Spleen (tissue), 11 donors: ENCODE results near the gene ERMN. TPM values are rescaled to one million over a fixed set of nuclear protein-coding genes. Genes with fewer than 3 reads are reported as not detected.
A peak's percentile ranks its signal among the peaks of the same experiment; 100 is the strongest.

Experiments used
- DNase-seq: peaks from one replicate; pipeline ENCODE4 v3.0.0-alpha.2; 2020
- H3K27ac ChIP-seq, 8 donors: fragments of 200-600 bp; sonication (generic) in 7 of 8; 1 replicate in 4 of 8; 2 replicates in 4 of 8; pipeline versions ENCODE4 v1.5.0 to v1.8.0; 2016 to 2021; ENCODE audit warnings: inconsistent platforms in 4 of 8, mild to moderate bottlenecking in 4 of 8, moderate library complexity in 1 of 8
- H3K27me3 ChIP-seq, 7 donors: fragments of 200-600 bp; sonication (generic) in 6 of 7; replicated peaks in 1 of 7; 1 replicate in 4 of 7; 2 replicates in 3 of 7; pipeline versions ENCODE4 v1.5.0 to v1.8.0; 2016 to 2021; ENCODE audit warnings: inconsistent platforms in 3 of 7, mild to moderate bottlenecking in 1 of 7
- H3K36me3 ChIP-seq, 6 donors: fragments of 200-600 bp; sonication (generic) in 5 of 6; 1 replicate in 4 of 6; 2 replicates in 2 of 6; pipeline versions ENCODE4 v1.5.0 to v1.8.0; 2016 to 2021; ENCODE audit warnings: inconsistent platforms in 2 of 6
- H3K4me1 ChIP-seq, 6 donors: fragments of 200-600 bp; sonication (generic) in 5 of 6; 1 replicate in 3 of 6; 2 replicates in 3 of 6; pipeline versions ENCODE4 v1.5.0 to v1.8.0; 2016 to 2021; ENCODE audit warnings: inconsistent platforms in 3 of 6
- H3K4me3 ChIP-seq, 8 donors: fragments of 200-600 bp; sonication (generic) in 7 of 8; 1 replicate in 4 of 8; 2 replicates in 4 of 8; pipeline versions ENCODE4 v1.5.0 to v1.8.0; 2016 to 2021; ENCODE audit warnings: inconsistent platforms in 4 of 8, mild to moderate bottlenecking in 4 of 8, moderate library complexity in 2 of 8
- H3K9me3 ChIP-seq, 8 donors: fragments of 200-600 bp; sonication (generic) in 7 of 8; 1 replicate in 4 of 8; 2 replicates in 4 of 8; pipeline versions ENCODE4 v1.5.0 to v1.8.0; 2016 to 2021; ENCODE audit warnings: inconsistent platforms in 4 of 8
- CTCF ChIP-seq, 11 experiments: fragments of 200-600 bp in 7 of 11; fragments of 450-650 bp in 4 of 11; sonication (generic) in 4 of 11; IDR thresholded peaks in 8 of 11; conservative IDR thresholded peaks in 3 of 11; 1 replicate in 7 of 11; 2 replicates in 4 of 11; pipeline versions ENCODE4 v1.4.0 to v1.8.0; 2016 to 2021; ENCODE audit warnings: antibody characterized with exemption in 11 of 11, inconsistent platforms in 4 of 11, mild to moderate bottlenecking in 1 of 11
- POLR2A ChIP-seq, 3 donors: fragments of 450-650 bp; IDR thresholded peaks; one replicate each; pipeline ENCODE4 v1.5.1; 2017; ENCODE audit warnings: antibody characterized with exemption in 3 of 3, mild to moderate bottlenecking in 1 of 3
- POLR2AphosphoS5 ChIP-seq, 3 donors: sonication (generic); formaldehyde crosslinking; IDR thresholded peaks; one replicate each; pipeline ENCODE4 v1.5.1; 2017; ENCODE audit warnings: antibody characterized with exemption in 3 of 3
- WGBS, 5 donors: extraction: QIAGEN DNeasy Blood & Tissue Kit in 3 of 5; methylation state at CpG; one replicate each; pipeline versions ENCODE4 v1.1.5 to v1.1.7; 2013 to 2018; 5-methylcytosine and 5-hydroxymethylcytosine counted together
- intact Hi-C: fragments of 100-400 bp; cut with DNase I; formaldehyde crosslinking; loops from one replicate; pipeline ENCODE4 v1.15.0; 2023; ENCODE audit warnings: low total_unique reads
- polyA plus RNA-seq, 3 donors: library from polyadenylated mRNA; stranded (reverse); fragments of 200-250 nt; gene quantifications; one replicate each; pipeline ENCODE4 v1.2.1, GENCODE V29; 2013
- total RNA-seq, 7 donors: library from RNA; depleted of rRNA in 3 of 7; stranded (reverse); fragments of >200 nt in 3 of 7; fragmentation: NEBNext Ultra II Directional in 4 of 7; extraction: Animal tissue kit (Norgen Biotek cat#: 25700) in 4 of 7; gene quantifications; one replicate each; pipeline versions ENCODE4 v1.1.0 to v1.2.1, GENCODE V29; 2016 to 2021
- donor health status: healthy with polysubstance abuse.
- donor health status: DM: no; HTN: no; CAD: no; lungs with moderate emphysema.
- donor health status: DM: no; HTN: no; CAD: no.
- donor health status: Bipolar disorder and iron deficiency.
- donor health status: healthy.
- donor health status: DM: no; HTN: no; CAD: no.
- donor health status: DM: yes; HTN: yes; CAD: no.

Gene ERMN
- total and polyA plus RNA-seq, 10 donors: 1.1 to 10.0 (median 3.2) TPM

DNA sequence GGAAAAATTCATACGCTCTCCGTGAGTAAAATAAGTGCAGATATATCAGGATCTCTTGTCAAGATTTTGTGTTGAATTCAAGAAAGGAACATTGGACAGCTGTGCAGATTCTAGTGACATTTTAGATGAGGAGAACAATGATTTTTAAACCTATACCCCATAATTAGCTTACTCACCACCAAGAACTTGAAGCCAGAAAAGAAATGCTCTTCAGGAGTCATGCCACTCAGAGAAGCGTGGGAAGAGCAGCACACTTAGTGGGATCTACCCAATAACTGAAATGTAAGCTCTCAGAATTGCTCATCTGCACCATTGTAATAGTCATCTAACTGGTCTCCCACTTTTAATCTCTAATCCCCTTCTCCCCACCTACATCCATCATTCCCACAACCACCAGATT is 9.2 kb upstream of the ERMN start:
- Histone ChIP-seq H3K27ac (no peak overlapping the region), H3K4me3 (no peak overlapping the region), H3K4me1 (peaks cover 0 to 17% (median 0%) of the 10 kb centered on the region in 6 donors), H3K27me3 (no peaks in the 10 kb centered on the region), H3K9me3 (no peaks in the 10 kb centered on the region), H3K36me3 (no peaks in the 10 kb centered on the region)
- no peak for DNase-seq
- TF ChIP-seq CTCF (IDR thresholded peaks at IDR 0.05 in 8 of 11, conservative IDR thresholded peaks at IDR 0.05 in 3 of 11) (no peak), POLR2A (IDR thresholded peaks at IDR 0.05) (no peak), POLR2AphosphoS5 (IDR thresholded peaks at IDR 0.05) (no peak)
- intact Hi-C loops: no loop called here
- WGBS, 5 donors: 88 to 96% (median 89%) methylated on average over 3 of the region's 3 CpGs

- Histone ChIP-seq H3K4me1 (peaks cover 0 to 17% (median 0%) of the 10 kb centered on the region in 6 donors), H3K27me3 (no peaks in the 10 kb centered on the region), H3K36me3 (no peaks in the 10 kb centered on the region), H3K4me3 (no peak overlapping the region), H3K9me3 (no peaks in the 10 kb centered on the region), H3K27ac (no peak overlapping the region)
- intact Hi-C loops: no loop called here
- 83 to 92% (median 90%) methylated on average over 4 of the region's 4 CpGs for WGBS, 5 donors
- no peak for DNase-seq
- TF ChIP-seq POLR2A (IDR thresholded peaks at IDR 0.05) (no peak), POLR2AphosphoS5 (IDR thresholded peaks at IDR 0.05) (no peak), CTCF (IDR thresholded peaks at IDR 0.05 in 8 of 11, conservative IDR thresholded peaks at IDR 0.05 in 3 of 11) (no peak)
Observed at GRCh38 chr2:157334335-157334734, 8.7 kb upstream of the ERMN start.

GRCh38 chr2:157333304-157334047 is 7.9 kb upstream of the ERMN start:
- intact Hi-C loops: no loop called here
- Histone ChIP-seq H3K27ac (peak overlapping the region in 1 of 8 donors; percentile 72), H3K36me3 (no peaks in the 10 kb centered on the region), H3K27me3 (no peaks in the 10 kb centered on the region), H3K4me1 (peaks cover 0 to 19% (median 0%) of the 10 kb centered on the region in 6 donors), H3K9me3 (no peaks in the 10 kb centered on the region), H3K4me3 (no peak overlapping the region)
- TF ChIP-seq CTCF (IDR thresholded peaks at IDR 0.05 in 8 of 11, conservative IDR thresholded peaks at IDR 0.05 in 3 of 11): no peak
- DNase-seq: no peak
- WGBS, 5 donors: 87 to 98% (median 95%) methylated on average over 2 of the region's 2 CpGs

GRCh38 chr2:157329524-157329923 is 3.9 kb upstream of the ERMN start:
- Histone ChIP-seq H3K27me3 (no peaks in the 10 kb centered on the region), H3K9me3 (no peaks in the 10 kb centered on the region), H3K4me1 (peaks cover 0 to 24% (median 10%) of the 10 kb centered on the region in 6 donors), H3K36me3 (no peaks in the 10 kb centered on the region), H3K27ac (no peak overlapping the region), H3K4me3 (no peak overlapping the region)
- 87 to 98% (median 93%) methylated on average over 9 of the region's 9 CpGs for WGBS, 5 donors
- no peak for TF ChIP-seq CTCF (IDR thresholded peaks at IDR 0.05 in 8 of 11, conservative IDR thresholded peaks at IDR 0.05 in 3 of 11)
- no peak for TF ChIP-seq POLR2A (IDR thresholded peaks at IDR 0.05)
- no peak for TF ChIP-seq POLR2AphosphoS5 (IDR thresholded peaks at IDR 0.05)
- intact Hi-C loops: no loop called here
- DNase-seq: peak; percentile 66
